GM12891 (cell line): Measurements from ENCODE around the gene GCNA.

Experiments
- PAX5 ChIP-seq: IDR thresholded peaks from 2 replicates; pipeline ENCODE4 v1.6.1; 2011; ENCODE audit warnings: low read length, moderate library complexity, mild to moderate bottlenecking; ENCODE audit not compliant: insufficient read depth, severe bottlenecking
- POLR2A ChIP-seq: IDR thresholded peaks from 2 replicates; pipeline ENCODE4 v1.6.1; 2011; ENCODE audit warnings: low read depth, low read length, control low read depth
- POLR2AphosphoS5 ChIP-seq: IDR thresholded peaks from 2 replicates; pipeline ENCODE4 v1.6.1; 2011; ENCODE audit warnings: low read depth, low read length, control low read depth

- TF ChIP-seq POLR2A = no peak
- TF ChIP-seq POLR2AphosphoS5 = no peak
- TF ChIP-seq PAX5 = no peak
Measured at GRCh38 chrX:71659959-71660358, 81.7 kb downstream of the GCNA start.
